ENCODE results near the gene SHROOM3.
A peak's percentile ranks its signal among the peaks of the same experiment; 100 is the strongest.

The SHROOM3 gene

DNA sequence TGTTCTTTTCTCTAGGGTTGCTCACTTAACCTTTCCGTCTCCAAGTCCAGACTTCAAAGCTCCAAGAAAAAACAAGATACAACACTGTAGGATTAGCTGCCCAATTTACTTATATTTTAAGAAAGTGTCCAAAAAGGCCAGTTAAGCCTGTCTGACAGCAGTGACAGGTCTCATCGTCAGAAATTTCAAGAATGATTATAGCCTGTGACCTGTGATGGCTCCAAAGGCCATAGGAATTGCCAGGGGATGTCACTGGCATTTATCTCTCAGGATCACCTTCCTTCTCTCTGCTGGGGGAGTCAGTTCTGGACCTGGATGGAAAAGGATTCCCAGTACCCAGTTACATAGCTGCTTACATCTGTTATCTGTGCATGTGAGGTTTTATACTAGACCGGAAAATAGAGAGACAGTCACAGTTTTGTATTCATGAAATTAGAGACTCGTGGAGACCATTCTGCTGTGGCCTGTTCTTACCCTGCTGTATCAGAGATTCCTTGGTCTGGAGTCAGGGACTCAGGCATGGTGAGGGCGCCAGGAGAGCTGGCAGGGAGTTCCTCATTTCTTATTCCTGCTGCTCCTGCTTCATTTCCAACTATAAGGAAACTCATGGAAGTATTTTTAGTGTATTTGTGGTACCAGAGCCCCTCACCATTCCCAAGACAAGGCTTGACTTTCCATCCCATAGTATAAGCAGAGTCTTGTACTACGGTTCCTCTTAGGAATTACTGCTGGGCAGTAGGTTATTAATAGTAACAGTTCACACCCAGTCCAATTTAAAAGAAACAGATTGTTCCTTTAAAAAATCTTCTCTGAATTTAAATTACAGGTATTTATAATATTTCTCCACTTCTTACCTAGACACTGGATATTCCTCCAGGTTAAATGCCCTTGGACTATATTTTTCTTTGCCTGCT lies 220.8 kb downstream of the SHROOM3 start:
- Histone ChIP-seq H2BK15ac (ENCODE audit: low read depth, poor library complexity, severe bottlenecking) (no peak overlapping the region), H3K4me3 (ENCODE audit: insufficient read depth in 1 of 2, low read depth in 1 of 2, low read length in 2 of 2) (no peak overlapping the region), H2BK5ac (ENCODE audit: low read depth, low read length, poor library complexity, severe bottlenecking) (no peak overlapping the region), H4K91ac (ENCODE audit: low read length) (peak overlapping the region; percentile 66), H3K9me3 (ENCODE audit: control insufficient read depth, low read length) (no peaks in the 10 kb centered on the region), H3K14ac (ENCODE audit: low read length in 2 of 2) (no peak overlapping the region), H3K36me3 (ENCODE audit: control insufficient read depth in 1 of 2, insufficient read depth in 2 of 2, low read depth in 1 of 2, low read length in 2 of 2) (no peaks in the 10 kb centered on the region), H2AFZ (ENCODE audit: low read depth, low read length) (no peak overlapping the region), H3K79me1 (replicated peaks; ENCODE audit: low read length, poor library complexity, severe bottlenecking) (no peaks in the 10 kb centered on the region), H3K4me1 (ENCODE audit: control insufficient read depth, insufficient read depth, low read depth, low read length) (peaks cover 12% of the 10 kb centered on the region), H4K8ac (ENCODE audit: low read length) (no peak overlapping the region), H3K27me3 (ENCODE audit: control insufficient read depth in 1 of 2, insufficient read depth in 1 of 2, low read length in 2 of 2) (no peaks in the 10 kb centered on the region), H2BK12ac (ENCODE audit: low read length in 2 of 2) (peak overlapping the region; percentile 63 to 84), H3K23ac (ENCODE audit: low read length in 2 of 2) (no peak overlapping the region), H3K18ac (ENCODE audit: low read depth in 1 of 2, low read length in 2 of 2) (peak overlapping the region; percentile 4 to 77), H3K9ac (ENCODE audit: low read length) (no peak overlapping the region), H3K4ac (ENCODE audit: low read depth in 1 of 2, low read length in 2 of 2) (peak overlapping the region; percentile 46 to 73), H2AK5ac (ENCODE audit: low read length, severe bottlenecking) (peak overlapping the region; percentile 60), H3K4me2 (ENCODE audit: low read length, poor library complexity, severe bottlenecking) (no peak overlapping the region), H3K27ac (ENCODE audit: low read length, poor library complexity, severe bottlenecking) (no peak overlapping the region), H2BK120ac (ENCODE audit: low read depth, low read length) (peak overlapping the region; percentile 80)
- 72% methylated on average over 5 of the region's 6 CpGs for WGBS
- no peak for DNase-seq

DNA sequence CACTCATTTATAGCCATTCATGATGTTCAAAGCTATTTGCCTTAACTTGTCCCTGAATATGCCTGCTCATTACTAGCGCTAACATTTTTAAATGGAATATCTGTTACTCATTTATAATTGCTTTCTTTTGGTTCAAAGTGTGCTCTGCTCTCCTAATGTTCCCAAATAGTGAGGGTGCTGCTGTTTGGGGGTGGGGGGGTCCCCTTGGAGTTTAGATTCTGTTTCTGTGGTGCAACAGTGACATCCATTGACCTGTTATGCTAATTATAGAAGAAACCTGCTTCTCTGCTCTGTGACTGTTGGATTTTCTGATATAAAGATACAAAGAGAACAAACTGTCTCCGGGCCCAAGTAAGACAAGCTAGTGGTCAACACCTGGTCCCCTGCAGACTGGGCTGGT lies 222.4 kb downstream of the SHROOM3 start:
- Histone ChIP-seq H3K4me3 (ENCODE audit: insufficient read depth in 1 of 2, low read depth in 1 of 2, low read length in 2 of 2) (no peak overlapping the region), H4K91ac (ENCODE audit: low read length) (peak overlapping the region; percentile 88), H3K18ac (ENCODE audit: low read depth in 1 of 2, low read length in 2 of 2) (peak overlapping the region; percentile 74 to 99)

DNA sequence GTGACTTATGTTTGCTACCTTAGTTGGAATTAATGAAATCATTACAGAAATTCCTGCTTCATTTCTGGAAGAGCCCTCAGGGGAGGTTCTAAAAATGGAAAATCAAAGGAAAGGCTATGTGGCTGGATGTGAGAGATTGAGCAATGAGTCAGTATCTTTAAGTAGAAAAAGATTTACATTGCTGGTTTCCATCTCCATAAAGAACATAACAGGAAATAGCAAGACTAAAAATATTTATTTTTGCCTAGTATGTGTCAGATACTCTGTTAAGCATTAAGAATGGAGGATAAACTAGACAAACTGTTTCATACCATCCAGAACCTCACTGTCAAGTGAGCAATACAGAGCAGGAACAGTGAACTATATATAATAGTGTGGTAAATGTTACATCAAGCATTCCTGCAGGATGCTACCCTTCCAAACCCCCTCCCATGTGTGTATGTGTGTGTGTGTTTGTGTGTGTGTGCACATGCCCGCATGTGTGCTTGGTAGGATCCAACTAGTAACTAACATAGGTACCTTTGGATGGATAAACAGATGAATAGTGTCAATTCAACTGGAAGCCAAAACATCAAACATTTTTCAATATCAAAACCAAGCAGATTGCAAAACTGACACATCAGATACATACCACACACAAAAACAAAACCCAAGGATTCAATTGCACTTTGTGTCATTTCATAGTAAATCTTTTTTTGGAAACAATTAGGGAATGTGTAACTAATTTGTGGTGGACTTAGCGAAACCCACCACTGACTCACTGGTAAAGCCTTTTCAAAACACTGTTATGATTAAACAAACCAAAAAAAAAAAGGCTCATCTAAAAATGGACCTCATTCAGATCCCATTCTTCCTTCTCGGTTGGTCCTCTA lies 223.4 kb downstream of the SHROOM3 start:
- no peaks in the 10 kb centered on the region for H3K36me3 ChIP-seq (ENCODE audit: control insufficient read depth in 1 of 2, insufficient read depth in 2 of 2, low read depth in 1 of 2, low read length in 2 of 2)
- peak overlapping the region in 1 of 2 experiments; percentile 21 for H3K4me3 ChIP-seq (ENCODE audit: insufficient read depth in 1 of 2, low read depth in 1 of 2, low read length in 2 of 2)
- no peak overlapping the region for H2BK5ac ChIP-seq (ENCODE audit: low read depth, low read length, poor library complexity, severe bottlenecking)
- H2BK12ac ChIP-seq (ENCODE audit: low read length in 2 of 2) = peak overlapping the region in 1 of 2 experiments; percentile 59
- H3K9ac ChIP-seq (ENCODE audit: low read length) = peak overlapping the region; percentile 18
- peak overlapping the region; percentile 49 for H3K4me2 ChIP-seq (ENCODE audit: low read length, poor library complexity, severe bottlenecking)
- no peak overlapping the region for H3K14ac ChIP-seq (ENCODE audit: low read length in 2 of 2)
- H3K27me3 ChIP-seq (ENCODE audit: control insufficient read depth in 1 of 2, insufficient read depth in 1 of 2, low read length in 2 of 2) = no peaks in the 10 kb centered on the region
- peak overlapping the region; percentile 82 for H4K8ac ChIP-seq (ENCODE audit: low read length)
- peak overlapping the region; percentile 62 for H3K27ac ChIP-seq (ENCODE audit: low read length, poor library complexity, severe bottlenecking)
- H3K4ac ChIP-seq (ENCODE audit: low read depth in 1 of 2, low read length in 2 of 2) = peak overlapping the region in 1 of 2 experiments; percentile 42
- H3K23ac ChIP-seq (ENCODE audit: low read length in 2 of 2) = no peak overlapping the region
- peak overlapping the region; percentile 29 for H2BK120ac ChIP-seq (ENCODE audit: low read depth, low read length)
- H2AFZ ChIP-seq (ENCODE audit: low read depth, low read length) = no peak overlapping the region
- H3K9me3 ChIP-seq (ENCODE audit: control insufficient read depth, low read length) = no peaks in the 10 kb centered on the region
- no peak overlapping the region for H2BK15ac ChIP-seq (ENCODE audit: low read depth, poor library complexity, severe bottlenecking)
- peak overlapping the region; percentile 67 to 88 for H3K18ac ChIP-seq (ENCODE audit: low read depth in 1 of 2, low read length in 2 of 2)
- peak; percentile 86 for DNase-seq
- peaks cover 12% of the 10 kb centered on the region for H3K4me1 ChIP-seq (ENCODE audit: control insufficient read depth, insufficient read depth, low read depth, low read length)
- 3% methylated on average over 2 of the region's 3 CpGs for WGBS
- no peak overlapping the region for H2AK5ac ChIP-seq (ENCODE audit: low read length, severe bottlenecking)
- H3K79me1 ChIP-seq (replicated peaks; ENCODE audit: low read length, poor library complexity, severe bottlenecking) = no peaks in the 10 kb centered on the region
- H4K91ac ChIP-seq (ENCODE audit: low read length) = no peak overlapping the region

More for the DNA sequence above, 222.4 kb downstream of the SHROOM3 start:
- 92% methylated on average over 2 of the region's 2 CpGs for WGBS
- Histone ChIP-seq H3K27ac (ENCODE audit: low read length, poor library complexity, severe bottlenecking) (peak overlapping the region; percentile 51), H4K8ac (ENCODE audit: low read length) (peak overlapping the region; percentile 14), H3K9ac (ENCODE audit: low read length) (no peak overlapping the region), H3K4ac (ENCODE audit: low read depth in 1 of 2, low read length in 2 of 2) (peak overlapping the region; percentile 27 to 83), H2BK120ac (ENCODE audit: low read depth, low read length) (peak overlapping the region; percentile 56), H3K14ac (ENCODE audit: low read length in 2 of 2) (peak overlapping the region in 1 of 2 experiments; percentile 53), H3K4me1 (ENCODE audit: control insufficient read depth, insufficient read depth, low read depth, low read length) (peaks cover 12% of the 10 kb centered on the region), H2AK5ac (ENCODE audit: low read length, severe bottlenecking) (peak overlapping the region; percentile 32), H3K9me3 (ENCODE audit: control insufficient read depth, low read length) (no peaks in the 10 kb centered on the region), H3K36me3 (ENCODE audit: control insufficient read depth in 1 of 2, insufficient read depth in 2 of 2, low read depth in 1 of 2, low read length in 2 of 2) (no peaks in the 10 kb centered on the region), H3K79me1 (replicated peaks; ENCODE audit: low read length, poor library complexity, severe bottlenecking) (no peaks in the 10 kb centered on the region), H3K4me2 (ENCODE audit: low read length, poor library complexity, severe bottlenecking) (no peak overlapping the region), H2AFZ (ENCODE audit: low read depth, low read length) (no peak overlapping the region), H2BK15ac (ENCODE audit: low read depth, poor library complexity, severe bottlenecking) (no peak overlapping the region), H2BK5ac (ENCODE audit: low read depth, low read length, poor library complexity, severe bottlenecking) (peak overlapping the region; percentile 1), H2BK12ac (ENCODE audit: low read length in 2 of 2) (peak overlapping the region; percentile 88 to 95), H3K23ac (ENCODE audit: low read length in 2 of 2) (no peak overlapping the region), H3K27me3 (ENCODE audit: control insufficient read depth in 1 of 2, insufficient read depth in 1 of 2, low read length in 2 of 2) (no peaks in the 10 kb centered on the region)
- DNase-seq = no peak
